DND-41 (cell line): ENCODE data around the gene FIG4.

Experiments
- EZH2 ChIP-seq: IDR thresholded peaks from 3 replicates; pipeline ENCODE4 v1.6.1; 2012; ENCODE audit warnings: borderline replicate concordance, low read depth, mild to moderate bottlenecking, moderate library complexity, low read length, inconsistent platforms; ENCODE audit not compliant: severe bottlenecking
- TF ChIP-seq, protein P1 (sequence below): IDR thresholded peaks from 2 replicates; pipeline ENCODE4 v1.5.1; 2012; ENCODE audit warnings: borderline replicate concordance, low read length, moderate library complexity, mild to moderate bottlenecking; ENCODE audit not compliant: poor library complexity, severe bottlenecking; ENCODE audit errors: extremely low read depth

DNA sequence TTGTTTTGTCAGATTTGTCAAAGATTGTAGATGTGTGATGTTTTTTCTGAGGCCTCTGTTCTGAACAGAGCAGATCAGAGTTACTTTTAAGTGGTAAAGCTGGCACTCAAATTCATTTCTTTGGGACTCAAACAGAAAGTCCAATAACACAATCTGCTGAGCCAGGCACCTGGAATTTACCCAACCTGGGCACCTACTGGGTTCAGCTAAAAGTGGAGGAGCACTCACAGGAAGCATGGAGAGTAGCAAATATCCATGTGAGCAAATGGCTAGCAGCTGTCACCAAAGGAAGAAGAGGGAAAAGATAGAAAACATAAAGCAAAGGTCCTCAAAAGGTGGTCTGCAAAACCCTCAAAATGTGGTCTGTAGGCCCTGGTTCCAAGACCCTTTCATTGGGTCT, 116.8 kb downstream of the FIG4 start:
- TF ChIP-seq, protein P1, sequence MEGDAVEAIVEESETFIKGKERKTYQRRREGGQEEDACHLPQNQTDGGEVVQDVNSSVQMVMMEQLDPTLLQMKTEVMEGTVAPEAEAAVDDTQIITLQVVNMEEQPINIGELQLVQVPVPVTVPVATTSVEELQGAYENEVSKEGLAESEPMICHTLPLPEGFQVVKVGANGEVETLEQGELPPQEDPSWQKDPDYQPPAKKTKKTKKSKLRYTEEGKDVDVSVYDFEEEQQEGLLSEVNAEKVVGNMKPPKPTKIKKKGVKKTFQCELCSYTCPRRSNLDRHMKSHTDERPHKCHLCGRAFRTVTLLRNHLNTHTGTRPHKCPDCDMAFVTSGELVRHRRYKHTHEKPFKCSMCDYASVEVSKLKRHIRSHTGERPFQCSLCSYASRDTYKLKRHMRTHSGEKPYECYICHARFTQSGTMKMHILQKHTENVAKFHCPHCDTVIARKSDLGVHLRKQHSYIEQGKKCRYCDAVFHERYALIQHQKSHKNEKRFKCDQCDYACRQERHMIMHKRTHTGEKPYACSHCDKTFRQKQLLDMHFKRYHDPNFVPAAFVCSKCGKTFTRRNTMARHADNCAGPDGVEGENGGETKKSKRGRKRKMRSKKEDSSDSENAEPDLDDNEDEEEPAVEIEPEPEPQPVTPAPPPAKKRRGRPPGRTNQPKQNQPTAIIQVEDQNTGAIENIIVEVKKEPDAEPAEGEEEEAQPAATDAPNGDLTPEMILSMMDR = no peak
- no peak for TF ChIP-seq EZH2
